ENCODE data around the gene PALD1.

DNA sequence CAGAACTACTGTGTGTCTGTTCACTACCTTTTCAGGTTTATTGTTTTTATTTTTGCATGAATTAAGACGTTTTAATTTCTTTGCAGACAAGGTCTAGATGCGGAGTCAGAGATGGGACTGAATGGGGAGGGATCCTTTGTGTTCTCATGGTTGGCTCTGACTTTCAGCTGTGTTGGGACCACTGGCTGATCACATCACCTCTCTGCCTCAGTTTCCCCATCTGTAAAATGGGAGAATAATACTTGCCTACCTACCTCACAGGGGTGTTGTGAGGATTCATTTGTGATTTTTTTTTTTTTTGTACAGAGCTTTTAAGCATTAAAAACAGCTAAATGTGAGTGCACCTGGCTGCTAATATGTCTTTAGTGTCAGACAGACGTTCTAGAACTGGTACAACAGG lies 89.5 kb downstream of the PALD1 start:
- TF ChIP-seq, protein P1, sequence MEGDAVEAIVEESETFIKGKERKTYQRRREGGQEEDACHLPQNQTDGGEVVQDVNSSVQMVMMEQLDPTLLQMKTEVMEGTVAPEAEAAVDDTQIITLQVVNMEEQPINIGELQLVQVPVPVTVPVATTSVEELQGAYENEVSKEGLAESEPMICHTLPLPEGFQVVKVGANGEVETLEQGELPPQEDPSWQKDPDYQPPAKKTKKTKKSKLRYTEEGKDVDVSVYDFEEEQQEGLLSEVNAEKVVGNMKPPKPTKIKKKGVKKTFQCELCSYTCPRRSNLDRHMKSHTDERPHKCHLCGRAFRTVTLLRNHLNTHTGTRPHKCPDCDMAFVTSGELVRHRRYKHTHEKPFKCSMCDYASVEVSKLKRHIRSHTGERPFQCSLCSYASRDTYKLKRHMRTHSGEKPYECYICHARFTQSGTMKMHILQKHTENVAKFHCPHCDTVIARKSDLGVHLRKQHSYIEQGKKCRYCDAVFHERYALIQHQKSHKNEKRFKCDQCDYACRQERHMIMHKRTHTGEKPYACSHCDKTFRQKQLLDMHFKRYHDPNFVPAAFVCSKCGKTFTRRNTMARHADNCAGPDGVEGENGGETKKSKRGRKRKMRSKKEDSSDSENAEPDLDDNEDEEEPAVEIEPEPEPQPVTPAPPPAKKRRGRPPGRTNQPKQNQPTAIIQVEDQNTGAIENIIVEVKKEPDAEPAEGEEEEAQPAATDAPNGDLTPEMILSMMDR (conservative IDR thresholded peaks at IDR 0.05 in 1 of 2, IDR thresholded peaks at IDR 0.05 in 1 of 2; ENCODE audit: low read depth in 1 of 2, low read length in 2 of 2), result no peak
- no peak for TF ChIP-seq EZH2 (IDR thresholded peaks at IDR 0.05; ENCODE audit: low read length, missing control alignments)

Data from fibroblast of lung (primary cell).